ENCODE data around the gene CACNA1C. TPM values are rescaled to one million over a fixed set of nuclear protein-coding genes. Genes with fewer than 3 reads are reported as not detected.

CACNA1C gene
- total and polyA plus RNA-seq, 2 donors (not counting 1 experiment from before 2014, with no cell fraction given), result 7.6 to 11.4 TPM

GRCh38 chr12:2619136-2619535 is 566.3 kb downstream of the CACNA1C start:
- H3K27me3 ChIP-seq (ENCODE audit: control insufficient read depth, insufficient read depth, low read length), result no peaks in the 10 kb centered on the region
- no peak overlapping the region for H3K27ac ChIP-seq (ENCODE audit: insufficient read depth, low read length)
- DNase-seq (ENCODE audit: low read depth in 2 of 2), result no peak

GRCh38 chr12:2622460-2622859 is 569.7 kb downstream of the CACNA1C start:
- Histone ChIP-seq H3K4me3 (replicated peaks in 1 of 4; ENCODE audit: control extremely low read depth in 1 of 4, insufficient read depth in 1 of 4, low read depth in 3 of 4, low read length in 4 of 4) (no peak overlapping the region), H3K9ac (ENCODE audit: insufficient read depth, low read length) (no peak overlapping the region), H3K36me3 (ENCODE audit: control insufficient read depth, insufficient read depth, low read length) (no peaks in the 10 kb centered on the region), H3K27ac (ENCODE audit: insufficient read depth, low read length) (no peak overlapping the region), H2AFZ (ENCODE audit: low read length) (no peak overlapping the region), H3K4me2 (ENCODE audit: extremely low read depth, insufficient read depth, low read length) (no peak overlapping the region), H3K9me3 (ENCODE audit: control insufficient read depth, insufficient read depth, low read depth, low read length) (no peaks in the 10 kb centered on the region), H4K20me1 (ENCODE audit: control insufficient read depth, extremely low read depth, insufficient read depth, low read length) (no peaks in the 10 kb centered on the region), H3K79me2 (ENCODE audit: control insufficient read depth, insufficient read depth, low read length) (no peaks in the 10 kb centered on the region), H3K4me1 (ENCODE audit: control insufficient read depth, extremely low read depth, insufficient read depth, low read length) (no peaks in the 10 kb centered on the region), H3K27me3 (ENCODE audit: control insufficient read depth, insufficient read depth, low read length) (no peaks in the 10 kb centered on the region)
- DNase-seq (ENCODE audit: low read depth in 2 of 2), result no peak
- TF ChIP-seq CTCF (conservative IDR thresholded peaks at IDR 0.05 in 1 of 2, IDR thresholded peaks at IDR 0.05 in 1 of 2; ENCODE audit: low read depth in 1 of 2, low read length in 2 of 2) (no peak), EZH2 (IDR thresholded peaks at IDR 0.05; ENCODE audit: low read length, missing control alignments) (no peak)

More at GRCh38 chr12:2619136-2619535, 566.3 kb downstream of the CACNA1C start:
- Histone ChIP-seq H3K79me2 (ENCODE audit: control insufficient read depth, insufficient read depth, low read length) (no peaks in the 10 kb centered on the region), H3K4me1 (ENCODE audit: control insufficient read depth, extremely low read depth, insufficient read depth, low read length) (peaks cover 12% of the 10 kb centered on the region), H3K4me3 (replicated peaks in 1 of 4; ENCODE audit: control extremely low read depth in 1 of 4, insufficient read depth in 1 of 4, low read depth in 3 of 4, low read length in 4 of 4) (no peak overlapping the region), H3K9ac (ENCODE audit: insufficient read depth, low read length) (no peak overlapping the region), H3K36me3 (ENCODE audit: control insufficient read depth, insufficient read depth, low read length) (no peaks in the 10 kb centered on the region), H2AFZ (ENCODE audit: low read length) (no peak overlapping the region), H3K4me2 (ENCODE audit: extremely low read depth, insufficient read depth, low read length) (no peak overlapping the region), H4K20me1 (ENCODE audit: control insufficient read depth, extremely low read depth, insufficient read depth, low read length) (no peaks in the 10 kb centered on the region), H3K9me3 (ENCODE audit: control insufficient read depth, insufficient read depth, low read depth, low read length) (no peaks in the 10 kb centered on the region)
- no peak for TF ChIP-seq EZH2 (IDR thresholded peaks at IDR 0.05; ENCODE audit: low read length, missing control alignments)
- TF ChIP-seq CTCF (conservative IDR thresholded peaks at IDR 0.05 in 1 of 2, IDR thresholded peaks at IDR 0.05 in 1 of 2; ENCODE audit: low read depth in 1 of 2, low read length in 2 of 2), result no peak

GRCh38 chr12:2623472-2623871 is 570.7 kb downstream of the CACNA1C start:
- no peaks in the 10 kb centered on the region for H4K20me1 ChIP-seq (ENCODE audit: control insufficient read depth, extremely low read depth, insufficient read depth, low read length)
- no peak for DNase-seq (ENCODE audit: low read depth in 2 of 2)
- H3K9ac ChIP-seq (ENCODE audit: insufficient read depth, low read length), result no peak overlapping the region
- TF ChIP-seq EZH2 (IDR thresholded peaks at IDR 0.05; ENCODE audit: low read length, missing control alignments), result no peak
- no peak for TF ChIP-seq CTCF (conservative IDR thresholded peaks at IDR 0.05 in 1 of 2, IDR thresholded peaks at IDR 0.05 in 1 of 2; ENCODE audit: low read depth in 1 of 2, low read length in 2 of 2)
- H3K27ac ChIP-seq (ENCODE audit: insufficient read depth, low read length), result no peak overlapping the region
- H3K36me3 ChIP-seq (ENCODE audit: control insufficient read depth, insufficient read depth, low read length), result no peaks in the 10 kb centered on the region
- H3K79me2 ChIP-seq (ENCODE audit: control insufficient read depth, insufficient read depth, low read length), result no peaks in the 10 kb centered on the region
- H3K4me1 ChIP-seq (ENCODE audit: control insufficient read depth, extremely low read depth, insufficient read depth, low read length), result no peaks in the 10 kb centered on the region
- no peak overlapping the region for H3K4me3 ChIP-seq (replicated peaks in 1 of 4; ENCODE audit: control extremely low read depth in 1 of 4, insufficient read depth in 1 of 4, low read depth in 3 of 4, low read length in 4 of 4)
- H2AFZ ChIP-seq (ENCODE audit: low read length), result no peak overlapping the region
- H3K27me3 ChIP-seq (ENCODE audit: control insufficient read depth, insufficient read depth, low read length), result no peaks in the 10 kb centered on the region
- H3K4me2 ChIP-seq (ENCODE audit: extremely low read depth, insufficient read depth, low read length), result no peak overlapping the region
- no peaks in the 10 kb centered on the region for H3K9me3 ChIP-seq (ENCODE audit: control insufficient read depth, insufficient read depth, low read depth, low read length)
